Activated CD4-positive, CD25-positive, alpha-beta regulatory T cell treated with anti-CD3 and anti-CD28 coated beads, Interleukin-2, amount 50 U/mL, for 72 hours (primary cell): ENCODE results near the gene P2RX2.
"Not testable (repeated sequence)": the region's sequence is repeated elsewhere in the genome, so short reads cannot be mapped to it uniquely, and the experiment has no call there.

Experiments used
- DNase-seq: peaks from one replicate; pipeline ENCODE4 v3.0.0; 2021

The P2RX2 gene

DNA sequence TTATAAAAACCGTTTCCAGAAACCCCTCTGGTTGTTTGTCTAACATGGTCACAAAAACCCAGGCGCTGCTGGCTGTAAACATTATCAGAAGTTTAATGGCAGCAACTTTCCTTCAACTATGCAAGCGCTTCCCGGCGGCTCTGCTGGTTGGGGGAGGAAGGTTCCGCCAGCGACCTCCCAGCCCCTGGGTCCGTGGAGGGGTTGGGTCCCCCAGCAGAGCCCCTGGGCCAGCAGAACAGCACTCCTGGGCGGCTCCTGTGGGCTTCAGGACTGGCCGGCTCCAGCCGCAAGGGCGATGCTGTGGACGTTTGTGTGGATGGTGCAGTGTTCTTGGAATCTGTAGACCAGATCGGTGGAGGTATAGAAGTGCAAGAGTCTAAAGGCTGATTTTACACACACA is 34.1 kb upstream of the P2RX2 start:
- DNase-seq = no peak

- DNase-seq = no peak
Measured at GRCh38 chr12:132585177-132585576, 33.4 kb upstream of the P2RX2 start.

DNA sequence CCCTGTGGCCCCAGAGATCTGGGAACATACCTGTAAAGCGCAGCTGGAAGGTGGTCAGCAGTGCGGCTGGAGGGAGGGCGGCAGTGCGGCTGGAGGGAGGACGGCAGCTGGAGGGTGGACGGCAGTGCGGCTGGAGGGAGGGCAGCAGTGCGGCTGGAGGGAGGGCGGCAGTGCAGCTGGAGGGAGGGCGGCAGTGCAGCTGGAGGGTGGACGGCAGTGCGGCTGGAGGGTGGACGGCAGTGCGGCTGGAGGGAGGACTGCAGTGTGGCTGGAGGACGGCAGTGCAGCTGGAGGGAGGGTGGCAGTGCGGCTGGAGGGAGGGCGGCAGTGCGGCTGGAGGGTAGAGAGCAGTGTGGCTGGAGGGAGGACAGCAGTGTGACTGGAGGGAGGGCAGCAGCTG is 31.6 kb upstream of the P2RX2 start:
- DNase-seq = no peak

DNA sequence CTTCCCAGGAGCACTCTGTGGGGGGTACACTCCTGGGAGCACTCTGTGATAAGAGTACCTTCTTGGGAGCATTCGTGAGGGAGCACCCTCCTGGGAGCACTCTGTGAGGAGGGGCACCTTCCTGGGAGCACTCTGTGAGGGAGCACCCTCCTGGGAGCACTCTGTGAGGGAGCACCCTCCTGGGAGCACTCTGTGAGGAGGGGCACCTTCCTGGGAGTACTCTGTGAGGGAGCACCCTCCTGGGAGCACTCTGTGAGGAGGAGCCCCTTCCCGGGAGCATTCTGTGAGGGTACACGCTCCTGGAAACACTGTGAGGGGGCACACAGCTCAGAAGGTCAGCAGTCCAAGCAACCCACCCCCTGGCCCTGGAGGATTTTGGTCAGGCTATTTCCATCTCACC is 30.8 kb upstream of the P2RX2 start:
- no peak for DNase-seq

- DNase-seq = no peak
Measured at GRCh38 chr12:132588319-132588718, 30.3 kb upstream of the P2RX2 start.

DNA sequence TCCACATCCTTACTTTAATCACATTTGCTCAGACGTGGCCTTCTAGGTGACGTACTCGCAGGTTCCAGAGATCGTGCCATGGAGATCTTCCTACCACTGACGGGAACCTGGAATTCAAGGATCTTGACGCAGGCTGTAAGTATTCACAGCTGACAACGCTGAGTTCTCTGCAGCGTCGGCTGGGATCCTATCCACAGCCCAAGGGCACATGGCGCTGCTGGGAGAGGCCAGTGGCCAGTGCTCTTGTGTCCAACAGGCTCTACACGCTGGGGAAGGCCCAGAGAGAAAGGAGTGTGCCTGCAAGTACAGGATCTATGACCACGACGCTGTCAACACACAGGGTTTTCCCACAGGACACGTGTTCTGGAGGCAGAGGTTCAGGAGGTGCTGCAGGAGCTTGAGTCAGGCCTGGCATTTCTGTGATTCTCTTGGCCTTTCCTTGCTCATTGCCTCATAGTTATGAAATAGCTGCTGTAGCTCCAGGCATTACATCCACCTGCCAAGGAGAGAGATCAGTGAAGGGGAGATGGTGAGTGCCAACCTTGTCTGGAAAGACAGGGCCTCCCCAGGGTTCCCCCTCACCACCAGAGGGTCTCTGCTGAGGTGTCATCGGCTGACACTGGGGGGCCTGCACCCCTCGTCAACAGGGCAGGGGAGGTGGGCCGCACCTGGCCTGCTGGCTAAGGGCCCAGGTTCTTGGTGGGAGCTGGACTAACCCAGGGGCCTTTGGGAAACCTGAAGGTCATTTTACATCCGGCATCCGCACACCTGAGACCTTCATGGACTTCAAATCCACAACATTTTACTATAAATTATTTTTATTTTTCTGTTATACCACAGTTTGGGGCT is 29.5 kb upstream of the P2RX2 start:
- no peak for DNase-seq

GRCh38 chr12:132591107-132591935 is 27.3 kb upstream of the P2RX2 start:
- DNase-seq = no peak

GRCh38 chr12:132592282-132592970 is 26.1 kb upstream of the P2RX2 start:
- DNase-seq = no peak

DNA sequence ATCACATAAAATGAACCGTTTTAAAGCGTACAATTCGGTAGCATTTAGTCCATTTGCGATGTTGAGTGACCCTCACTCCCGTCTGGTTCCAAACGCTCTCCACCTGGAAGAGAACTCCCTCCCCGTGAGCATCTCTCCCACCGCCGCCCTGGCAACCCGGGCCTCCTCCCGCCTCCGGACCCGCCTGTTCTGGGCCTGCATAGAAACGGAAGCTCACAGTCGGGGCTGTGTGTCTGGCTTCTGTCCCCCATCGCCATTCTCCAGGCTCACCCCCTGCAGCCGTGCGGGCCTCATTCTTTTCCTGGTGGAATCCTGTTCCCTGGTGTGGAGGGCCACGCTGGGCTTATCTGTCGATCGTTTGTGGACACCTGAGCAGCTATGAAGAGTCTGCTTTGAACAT is 25.5 kb upstream of the P2RX2 start:
- DNase-seq = no peak

DNA sequence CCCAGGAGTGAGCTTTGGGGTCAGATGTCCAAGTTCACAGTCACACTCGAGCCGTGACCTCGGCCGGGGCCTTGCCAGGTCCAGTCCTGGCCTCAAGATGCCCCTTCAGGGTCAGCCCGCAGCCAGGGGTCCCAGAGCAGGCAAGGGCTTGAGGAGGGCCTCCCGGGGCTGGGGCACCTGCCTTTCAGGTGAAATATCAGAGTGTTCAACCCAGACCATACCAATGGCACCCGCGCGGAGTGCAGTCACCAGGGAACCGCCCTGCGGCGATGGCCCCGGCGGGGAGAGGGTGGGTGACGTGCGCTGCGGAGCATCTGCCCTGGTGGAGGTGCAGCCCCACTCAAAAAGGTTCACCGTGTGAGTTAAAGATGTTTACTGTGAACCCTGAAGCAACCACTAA is 25.1 kb upstream of the P2RX2 start:
- no peak for DNase-seq

- DNase-seq = peak; percentile 45
Measured at GRCh38 chr12:132593938-132594358, 24.6 kb upstream of the P2RX2 start.

DNA sequence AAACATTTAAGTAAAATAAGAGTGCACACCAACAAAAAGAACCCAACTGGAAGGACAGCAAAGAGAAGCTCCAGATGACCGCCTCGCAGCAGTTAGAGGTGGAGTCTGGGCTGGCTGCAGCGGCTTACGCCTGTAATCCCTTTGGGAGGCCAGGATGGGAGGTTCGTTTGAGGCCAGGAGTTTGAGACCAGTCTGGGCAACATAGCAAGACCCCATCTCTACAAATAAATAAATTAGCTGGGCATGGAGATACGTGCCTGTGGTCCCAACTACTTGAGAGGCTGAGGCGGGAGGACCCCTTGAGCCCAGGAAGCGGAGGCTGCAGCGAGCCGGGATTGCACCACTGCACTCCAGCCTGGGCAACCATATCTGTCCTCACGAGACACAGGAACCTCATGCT is 23.4 kb upstream of the P2RX2 start:
- DNase-seq = no peak

GRCh38 chr12:132596016-132596415 is 22.6 kb upstream of the P2RX2 start:
- DNase-seq = no peak

DNA sequence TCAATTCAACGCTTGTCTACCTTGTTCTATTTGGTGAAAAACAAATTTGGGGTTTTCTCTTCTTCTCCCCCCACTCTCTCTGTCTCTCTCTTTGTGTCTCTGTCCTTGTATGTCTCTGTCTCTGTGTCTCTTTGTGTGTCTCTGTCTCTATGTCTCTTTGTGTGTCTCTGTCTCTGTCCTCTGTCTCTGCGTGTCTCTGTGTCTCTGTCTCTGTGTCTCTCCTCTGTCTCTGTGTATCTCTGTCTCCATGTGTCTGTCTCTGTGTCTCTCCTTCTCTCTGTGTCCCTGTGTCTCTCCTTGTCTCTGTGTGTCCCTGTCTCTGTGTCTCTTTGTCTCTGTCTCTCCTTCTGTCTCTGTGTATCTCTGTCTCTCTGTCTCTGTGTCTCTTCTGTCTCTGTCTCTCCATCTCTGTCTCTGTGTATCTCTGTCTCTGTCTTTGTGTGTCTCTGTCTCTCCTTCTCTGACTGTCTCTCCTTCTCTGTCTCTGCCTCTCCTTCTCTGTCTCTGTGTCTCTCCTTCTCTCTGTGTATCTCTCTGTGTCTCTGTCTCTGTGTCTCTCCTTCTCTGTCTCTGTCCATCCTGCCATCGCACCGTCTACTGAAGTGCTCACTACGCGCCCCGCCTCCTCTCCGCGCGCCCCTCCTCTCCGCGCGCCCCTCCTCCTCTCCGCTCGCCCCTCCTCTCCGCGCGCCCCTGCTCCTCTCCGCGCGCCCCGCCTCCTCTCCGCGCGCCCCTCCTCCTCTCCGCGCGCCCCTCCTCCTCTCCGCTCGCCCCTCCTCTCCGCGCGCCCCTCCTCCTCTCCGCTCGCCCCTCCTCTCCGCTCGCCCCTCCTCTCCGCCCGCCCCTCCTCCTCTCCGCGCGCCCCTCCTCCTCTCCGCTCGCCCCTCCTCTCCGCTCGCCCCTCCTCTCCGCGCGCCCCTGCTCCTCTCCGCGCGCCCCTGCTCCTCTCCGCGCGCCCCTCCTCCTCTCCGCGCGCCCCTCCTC is 21.0 kb upstream of the P2RX2 start:
- no peak for DNase-seq

GRCh38 chr12:132599502-132599901 is 19.1 kb upstream of the P2RX2 start:
- DNase-seq = not testable (repeated sequence)

GRCh38 chr12:132600048-132601032 is 18.2 kb upstream of the P2RX2 start:
- DNase-seq = no peak

DNA sequence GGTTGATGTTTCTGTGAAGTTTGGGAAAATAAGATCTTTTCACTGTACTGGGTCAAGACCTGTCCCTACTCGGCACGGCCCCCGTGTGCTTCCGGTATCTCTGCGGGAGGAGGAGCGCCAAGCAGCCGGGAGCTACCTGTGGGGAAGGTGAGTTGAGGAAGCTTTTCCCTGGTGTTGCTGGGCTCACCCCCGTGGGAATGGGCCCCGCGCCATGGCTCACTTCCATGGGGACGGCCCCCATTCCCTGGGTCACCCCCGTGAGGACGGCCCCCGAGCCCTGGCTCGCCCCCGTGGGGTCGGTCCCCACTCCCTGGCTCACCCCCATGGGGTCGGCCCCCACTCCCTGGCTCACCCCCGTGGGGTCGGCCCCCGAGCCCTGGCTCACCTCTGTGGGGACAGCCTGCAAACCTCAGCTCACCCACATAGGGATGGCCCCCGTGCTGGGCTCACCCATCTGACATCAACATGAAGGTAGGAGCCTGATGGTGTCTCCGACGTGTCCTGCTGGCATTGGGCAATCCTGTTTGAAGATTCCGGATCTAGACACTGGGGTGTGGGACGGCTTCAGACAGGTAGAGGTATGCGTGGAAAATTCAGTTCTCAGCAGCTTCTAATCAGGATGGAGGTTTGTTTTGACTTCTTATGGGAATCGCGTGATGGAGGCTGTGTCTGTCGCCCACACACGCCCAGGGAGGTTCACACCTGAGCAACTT is 17.2 kb upstream of the P2RX2 start:
- no peak for DNase-seq

- DNase-seq = no peak
Measured at GRCh38 chr12:132602572-132603239, 15.9 kb upstream of the P2RX2 start.

GRCh38 chr12:132603240-132604150 is 15.1 kb upstream of the P2RX2 start:
- DNase-seq = no peak
